ENCODE data around the gene RREB1.
A peak's percentile ranks its signal among the peaks of the same experiment; 100 is the strongest.
"Not testable (repeated sequence)": the region's sequence is repeated elsewhere in the genome, so short reads cannot be mapped to it uniquely, and the experiment has no call there.

The RREB1 gene

GRCh38 chr6:7147051-7147671 is 39.4 kb downstream of the RREB1 start:
- no peak for DNase-seq

DNA sequence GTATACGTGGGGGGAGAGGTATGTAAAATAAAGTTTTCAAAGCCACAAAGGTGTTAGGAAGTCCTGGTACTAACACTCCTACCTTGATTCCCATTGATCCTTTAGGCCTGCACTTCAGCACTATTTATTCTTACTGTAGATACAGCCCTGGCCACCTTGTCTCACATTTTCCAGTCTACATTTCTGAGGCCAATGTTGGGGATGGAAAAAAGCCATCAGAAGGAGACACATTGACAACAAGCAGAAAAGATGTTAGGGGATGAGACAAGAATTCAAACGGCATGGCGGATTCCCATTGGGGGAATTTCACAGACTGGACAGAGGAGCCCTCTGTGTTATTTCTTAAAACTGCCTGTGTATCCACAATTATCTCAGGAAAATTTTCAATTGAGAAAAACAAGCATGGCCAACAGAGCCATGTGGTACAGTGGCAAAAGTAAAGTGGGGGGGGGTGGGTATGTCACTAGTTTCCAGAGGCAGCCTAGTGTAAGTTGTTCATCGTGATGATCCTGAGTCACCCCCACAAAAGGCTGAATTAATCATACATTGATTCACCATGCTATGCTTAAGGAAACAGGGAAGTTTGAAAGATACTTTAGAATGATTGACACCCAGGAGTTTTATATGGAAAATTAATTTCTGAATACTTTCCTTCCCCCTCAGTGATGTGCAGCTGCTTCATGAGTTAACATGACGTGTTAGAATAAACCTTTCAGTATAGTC is 40.5 kb downstream of the RREB1 start:
- DNase-seq = no peak

DNA sequence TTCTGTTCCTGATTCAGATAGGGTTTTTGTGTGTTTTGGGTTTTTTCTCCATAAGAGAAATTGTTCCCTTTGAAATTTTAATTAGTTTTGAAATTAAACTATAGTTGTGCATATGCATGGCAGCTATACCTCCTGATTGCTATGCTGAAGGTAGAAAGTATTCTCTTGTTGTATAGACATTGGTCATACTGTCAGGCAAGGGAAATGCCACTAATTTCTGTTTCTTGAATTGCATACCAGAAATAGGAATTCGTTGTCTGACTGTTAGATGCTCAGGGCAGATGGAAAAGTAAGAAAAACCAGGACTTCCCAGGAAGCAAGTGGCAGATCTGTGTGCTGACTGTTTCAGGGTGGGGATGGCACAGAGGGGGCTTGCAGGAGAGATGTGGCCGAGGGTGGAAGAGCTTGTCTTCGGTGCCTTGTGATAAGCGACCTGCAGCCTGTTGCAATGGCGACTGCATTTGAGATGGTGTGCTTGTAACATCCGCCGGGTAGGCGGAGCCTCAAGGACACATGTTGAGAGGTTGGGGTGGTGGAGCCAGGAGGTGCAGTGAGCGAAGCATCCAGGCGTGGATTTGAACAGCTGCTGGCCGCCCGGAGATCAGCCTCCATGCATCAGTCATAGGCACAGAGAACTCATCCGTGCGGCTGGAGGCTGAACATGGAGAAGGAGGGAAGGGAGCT is 42.8 kb downstream of the RREB1 start:
- peak; percentile 96 for DNase-seq

DNA sequence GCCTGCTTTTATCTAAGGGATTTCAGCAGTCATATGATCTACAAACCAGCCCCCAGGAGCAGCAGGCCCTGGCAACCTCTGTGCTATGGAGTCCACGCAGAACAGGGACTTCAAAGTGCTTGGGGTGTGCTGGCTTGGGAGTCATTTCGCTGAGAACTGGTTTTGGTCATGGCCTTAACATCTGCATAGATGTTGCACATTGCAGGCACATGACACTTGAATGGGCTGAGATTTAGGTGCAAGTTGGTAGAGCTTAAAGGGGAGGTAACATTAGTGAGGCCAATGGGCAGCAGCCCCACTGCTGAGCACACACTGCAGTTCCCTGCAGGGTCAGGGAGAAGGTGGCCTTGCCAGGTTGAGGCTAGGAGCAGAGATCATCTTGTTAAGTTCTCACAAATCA is 43.6 kb downstream of the RREB1 start:
- DNase-seq = no peak

DNA sequence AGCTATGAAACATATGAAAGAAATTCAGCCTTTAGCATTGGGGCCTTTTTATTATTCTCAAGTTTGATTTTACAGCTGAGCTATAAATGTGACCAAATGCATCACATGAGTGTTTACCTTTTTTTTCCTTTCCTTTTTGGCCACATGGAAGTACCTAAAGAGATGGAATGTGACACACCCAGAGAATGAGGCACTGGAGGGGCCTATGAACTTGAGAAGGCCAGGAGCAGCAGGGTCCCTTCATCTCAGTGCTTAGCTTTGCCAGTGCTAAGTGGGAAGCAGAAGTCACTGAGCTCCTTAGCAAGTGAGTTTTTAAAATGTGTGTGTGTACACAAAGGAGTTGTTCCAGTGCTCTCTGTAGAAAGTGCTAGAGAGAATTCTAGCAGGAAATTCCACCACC is 44.7 kb downstream of the RREB1 start:
- peak; percentile 35 for DNase-seq

GRCh38 chr6:7153789-7154188 is 46.0 kb downstream of the RREB1 start:
- DNase-seq = peak; percentile 32

DNA sequence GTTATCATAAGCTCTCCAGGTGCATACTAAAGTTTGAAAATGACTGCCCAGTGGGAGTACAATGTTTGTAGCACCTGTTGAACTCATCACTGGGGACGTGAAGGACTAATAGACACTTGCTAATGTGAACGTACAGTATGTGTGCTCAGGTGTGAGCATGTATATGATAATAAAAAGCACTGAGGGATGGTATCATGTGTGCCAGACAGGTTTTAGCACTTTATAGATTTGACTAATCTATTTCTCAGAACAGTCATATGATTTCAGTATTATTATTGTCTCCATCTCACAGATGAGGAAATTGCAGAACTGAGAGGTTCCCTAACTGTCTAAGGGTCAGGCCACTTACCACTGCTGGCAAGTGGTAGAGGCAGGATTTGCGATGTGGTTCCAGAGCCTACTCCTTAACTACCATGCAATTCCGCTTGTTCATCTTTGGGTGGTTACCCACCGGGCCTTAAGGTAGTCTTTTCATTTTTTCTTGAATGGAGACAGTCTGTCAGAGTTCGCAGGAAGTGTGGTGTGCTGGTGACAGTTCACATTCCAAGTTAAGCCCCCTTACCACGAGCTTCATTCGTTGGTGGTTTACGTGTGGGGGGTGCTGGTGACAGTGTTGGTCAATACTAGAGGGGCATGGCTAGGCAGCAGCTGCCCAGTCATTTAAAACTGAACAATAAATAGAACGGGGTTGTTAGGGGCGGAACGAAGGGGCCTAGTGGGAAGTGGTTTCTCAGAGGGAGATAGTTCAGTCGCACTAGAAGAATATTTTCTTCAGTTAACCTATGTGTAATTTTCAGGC is 46.8 kb downstream of the RREB1 start:
- DNase-seq = no peak

DNA sequence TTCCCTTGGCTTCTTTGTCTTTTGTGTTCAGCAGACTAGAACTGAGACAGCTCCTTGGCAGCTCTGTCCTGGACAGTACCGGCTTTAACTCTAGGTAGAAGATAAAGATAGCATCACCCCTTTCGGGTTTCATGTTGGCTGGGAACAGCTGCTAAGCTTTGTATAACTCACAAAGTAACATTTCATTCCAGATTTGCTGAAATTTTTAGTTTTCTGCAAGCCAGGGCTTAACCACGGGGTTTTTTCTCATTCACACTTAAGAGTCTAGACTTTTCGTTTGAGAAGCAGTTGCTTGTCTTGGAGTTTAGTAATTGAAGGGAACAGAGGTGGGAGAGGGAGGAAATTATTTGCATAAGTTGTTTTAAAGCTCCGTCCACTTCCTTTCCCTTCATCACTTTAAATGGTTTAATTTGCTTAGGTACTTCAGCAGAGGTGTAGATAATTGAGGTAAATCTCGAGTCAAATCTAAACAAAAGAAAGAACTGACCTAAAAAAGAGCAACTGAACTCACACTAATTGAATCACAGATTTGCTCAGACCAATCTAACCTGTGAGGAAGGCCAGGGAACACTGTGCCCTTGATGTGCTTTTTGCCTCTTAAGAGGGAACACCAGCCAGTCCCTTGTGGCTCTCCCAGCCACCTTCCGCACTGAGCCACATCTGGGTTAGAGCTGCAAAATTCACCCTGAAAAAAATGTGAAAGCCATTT is 48.3 kb downstream of the RREB1 start:
- no peak for DNase-seq

GRCh38 chr6:7156643-7157278 is 49.0 kb downstream of the RREB1 start:
- peak; percentile 35 for DNase-seq

DNA sequence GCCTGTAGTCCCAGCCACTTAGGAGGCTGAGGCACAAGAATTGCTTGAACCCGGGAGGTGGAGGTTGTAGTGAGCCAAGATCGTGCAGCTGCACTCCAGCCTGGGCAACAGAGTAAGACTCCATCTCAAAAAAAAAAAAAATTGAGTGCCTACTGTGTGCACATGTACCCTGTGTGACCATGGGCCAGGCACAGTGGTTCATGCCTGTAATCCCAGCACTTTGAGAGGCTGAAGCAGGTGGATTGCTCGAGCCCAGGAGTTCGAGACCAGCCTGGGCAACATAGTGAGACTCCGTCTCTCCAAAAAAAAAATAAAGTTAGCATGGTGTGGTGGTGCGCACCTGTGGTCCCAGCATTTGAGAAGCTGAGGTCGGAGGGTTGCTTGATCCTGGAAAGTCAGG is 49.5 kb downstream of the RREB1 start:
- not testable (repeated sequence) for DNase-seq

DNA sequence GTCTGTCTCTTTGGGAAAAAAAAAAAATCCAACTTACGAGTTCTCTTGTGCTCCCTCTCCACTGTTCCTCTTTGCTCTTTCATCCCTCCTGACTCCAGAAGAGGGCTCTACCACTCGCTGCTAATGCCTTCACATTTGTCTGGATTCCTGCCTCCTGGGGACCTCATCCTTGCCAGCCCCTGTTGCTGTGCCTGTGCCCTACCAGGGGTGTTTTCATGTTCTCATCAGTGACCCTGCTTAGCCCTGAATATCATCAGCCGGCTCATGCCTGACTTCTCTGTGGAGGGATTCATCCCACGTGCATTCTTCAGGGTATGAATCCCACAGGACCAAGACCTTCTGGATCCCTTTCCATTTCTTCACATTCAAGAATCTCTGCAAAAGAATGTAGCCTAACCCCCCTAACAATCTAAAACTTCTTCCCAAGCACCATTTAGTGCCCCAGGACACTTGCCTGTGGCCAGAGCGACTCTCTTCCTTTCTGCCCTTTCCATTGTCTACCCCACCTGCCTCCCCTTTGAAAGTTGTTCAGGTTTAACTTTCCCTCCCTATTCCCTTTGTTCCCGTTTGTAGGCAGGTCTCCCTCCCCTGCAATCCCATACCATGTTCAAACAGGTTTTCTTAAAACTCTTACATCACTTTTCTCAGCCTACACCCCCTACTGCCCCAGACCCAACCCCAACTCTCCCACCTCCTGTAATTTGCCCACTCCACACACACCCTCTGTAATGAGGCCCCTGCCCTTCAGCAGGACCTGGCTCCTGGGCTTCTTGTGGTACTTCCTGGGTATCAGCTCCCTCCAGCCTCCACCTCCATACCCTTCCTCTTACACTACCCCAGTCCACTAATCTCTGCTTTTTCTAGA is 50.2 kb downstream of the RREB1 start:
- no peak for DNase-seq

- DNase-seq = no peak
Observed at GRCh38 chr6:7159790-7160525, 52.2 kb downstream of the RREB1 start.

GRCh38 chr6:7161253-7161623 is 53.5 kb downstream of the RREB1 start:
- no peak for DNase-seq

DNA sequence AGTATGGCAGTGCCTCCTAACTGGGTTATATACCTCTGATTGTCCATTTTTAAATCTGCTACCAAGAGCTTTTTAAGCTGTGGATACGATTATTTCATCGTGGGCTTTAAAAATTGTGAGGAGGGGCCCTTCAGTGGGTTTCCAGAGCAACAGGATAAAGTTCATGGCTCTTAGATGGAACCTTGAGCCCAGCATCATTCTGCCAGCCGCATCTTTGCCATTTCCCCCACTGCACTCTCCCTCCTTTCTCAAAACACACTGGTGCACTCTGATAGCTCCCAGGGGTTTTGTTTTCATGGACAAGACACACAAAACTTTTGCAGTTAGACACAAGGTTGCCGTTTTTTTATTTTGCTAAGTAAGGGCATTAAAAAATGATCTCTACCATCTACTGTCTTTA is 54.1 kb downstream of the RREB1 start:
- DNase-seq = no peak

DNA sequence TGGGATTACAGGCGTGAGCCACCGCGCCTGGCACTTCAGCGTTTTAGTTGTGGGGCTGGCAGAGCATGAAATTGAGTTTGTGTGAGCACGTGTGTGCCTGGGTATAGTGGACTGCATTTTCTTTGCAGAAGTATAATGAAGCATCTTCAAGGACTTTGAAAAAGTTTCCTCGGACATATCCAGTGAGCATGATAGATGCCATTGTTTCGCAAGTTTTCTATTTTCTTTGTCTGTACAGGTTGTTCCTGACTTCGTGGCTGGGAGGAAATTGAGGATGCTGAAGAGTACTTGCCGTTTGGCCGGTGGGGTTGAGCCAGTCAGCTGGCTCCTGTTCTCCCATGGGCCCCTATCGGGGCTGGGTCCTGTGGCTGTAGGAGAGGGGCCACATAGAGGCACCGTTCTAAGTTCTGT is 55.9 kb downstream of the RREB1 start:
- DNase-seq = no peak

DNA sequence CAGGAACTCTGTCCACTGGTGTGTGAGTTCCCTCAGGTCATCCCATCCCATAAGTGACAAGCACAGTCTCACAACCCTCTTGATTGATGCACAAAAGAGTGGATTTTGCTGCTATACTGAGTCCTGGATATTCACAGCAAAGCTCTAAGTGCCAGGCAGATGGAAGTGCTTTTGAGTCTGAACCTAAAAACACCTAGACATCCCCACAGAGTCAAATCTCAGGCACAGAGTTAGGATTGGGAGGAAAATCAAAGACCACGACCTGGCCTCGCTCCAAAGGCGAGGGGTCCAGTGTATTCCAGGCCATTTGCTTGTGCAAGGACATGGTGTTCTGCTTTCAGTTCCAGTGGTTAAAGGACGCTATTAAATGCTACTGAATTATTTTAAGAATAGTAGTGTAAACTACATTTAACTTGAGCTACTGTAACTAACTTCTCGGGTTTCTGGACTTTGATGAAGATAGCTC is 56.8 kb downstream of the RREB1 start:
- no peak for DNase-seq

GRCh38 chr6:7165002-7165889 is 57.5 kb downstream of the RREB1 start:
- DNase-seq = no peak

- DNase-seq = no peak
Observed at GRCh38 chr6:7165890-7166267, 58.1 kb downstream of the RREB1 start.

Data from NCI-H2029 (cell line).